Spinal cord (tissue), 10 donors: ENCODE data around the gene PKD1L1. TPM values are rescaled to one million over a fixed set of nuclear protein-coding genes. Genes with fewer than 3 reads are reported as not detected.
"Not testable (repeated sequence)": the region's sequence is repeated elsewhere in the genome, so short reads cannot be mapped to it uniquely, and the experiment has no call there.

Source experiments
- DNase-seq, 6 donors: peaks; one replicate each; pipeline versions ENCODE4 v3.0.0 to v3.0.0-alpha.2; 2013 to 2015; ENCODE audit warnings: low spot score in 6 of 6, low read depth in 4 of 6
- H3K27ac ChIP-seq: one replicate; pipeline ENCODE4 v1.5.1; 2013; ENCODE audit warnings: low read depth, low read length, control low read depth
- H3K27me3 ChIP-seq: one replicate; pipeline ENCODE4 v1.6.1; 2013; ENCODE audit warnings: low read length; ENCODE audit not compliant: control insufficient read depth, insufficient read depth
- H3K36me3 ChIP-seq: one replicate; pipeline ENCODE4 v1.6.1; 2013; ENCODE audit warnings: low read length; ENCODE audit not compliant: control insufficient read depth, insufficient read depth
- H3K4me1 ChIP-seq: one replicate; pipeline ENCODE4 v1.6.1; 2013; ENCODE audit warnings: low read length; ENCODE audit not compliant: control insufficient read depth, insufficient read depth
- H3K4me3 ChIP-seq: one replicate; pipeline ENCODE4 v1.5.1; 2013; ENCODE audit warnings: low read depth, low read length, control low read depth
- H3K9me3 ChIP-seq: one replicate; pipeline ENCODE4 v1.6.1; 2013; ENCODE audit warnings: low read length; ENCODE audit not compliant: control insufficient read depth, insufficient read depth
- WGBS: methylation state at CpG from one replicate; pipeline ENCODE4 v1.1.5; 2013; ENCODE audit warnings: missing lambda C conversion rate; ENCODE audit not compliant: insufficient coverage; 5-methylcytosine and 5-hydroxymethylcytosine counted together
- polyA plus RNA-seq, 2 donors: library from polyadenylated mRNA; unstranded; fragments of 120-200 nt; gene quantifications; one replicate each; pipeline ENCODE4 v1.2.1, GENCODE V29; 2013; ENCODE audit not compliant: insufficient read length in 2 of 2
- total RNA-seq, 2 donors: library from RNA; depleted of rRNA in 1 of 2; stranded (reverse); fragments of 120-200 nt in 1 of 2; fragments of >200 nt in 1 of 2; gene quantifications; one replicate each; pipeline versions ENCODE4 v1.2.3 to v1.2.4, GENCODE V29; 2013 to 2014
- donor health status: healthy.

PKD1L1 gene
- total and polyA plus RNA-seq, 4 donors = 0.44 to 1.4 (median 1.1) TPM

GRCh38 chr7:47795631-47796030, 152.6 kb downstream of the PKD1L1 start:
- Histone ChIP-seq H3K4me3 (no peak overlapping the region), H3K36me3 (no peaks in the 10 kb centered on the region), H3K9me3 (no peaks in the 10 kb centered on the region), H3K4me1 (no peaks in the 10 kb centered on the region), H3K27me3 (no peaks in the 10 kb centered on the region), H3K27ac (no peak overlapping the region)
- WGBS = 90% methylated on average over 1 of the region's 2 CpGs
- no peak for DNase-seq

GRCh38 chr7:47795126-47795525, 153.1 kb downstream of the PKD1L1 start:
- H3K27ac ChIP-seq, H3K4me3 ChIP-seq, H3K27me3 ChIP-seq, H3K4me1 ChIP-seq, DNase-seq, H3K36me3 ChIP-seq, H3K9me3 ChIP-seq: not testable (repeated sequence)

GRCh38 chr7:47794016-47794415, 154.2 kb downstream of the PKD1L1 start:
- no peak for DNase-seq
- no peaks in the 10 kb centered on the region for H3K27me3 ChIP-seq
- no peaks in the 10 kb centered on the region for H3K9me3 ChIP-seq
- H3K4me1 ChIP-seq = no peaks in the 10 kb centered on the region
- H3K36me3 ChIP-seq = no peaks in the 10 kb centered on the region
- no peak overlapping the region for H3K27ac ChIP-seq
- WGBS = 67% methylated on average over 4 of the region's 4 CpGs
- no peak overlapping the region for H3K4me3 ChIP-seq

GRCh38 chr7:47793186-47793585, 155.1 kb downstream of the PKD1L1 start:
- H3K27ac ChIP-seq, H3K4me1 ChIP-seq, H3K4me3 ChIP-seq, H3K27me3 ChIP-seq, H3K36me3 ChIP-seq, H3K9me3 ChIP-seq, DNase-seq: not testable (repeated sequence)
- 0% methylated on average over 1 of the region's 5 CpGs for WGBS

GRCh38 chr7:47792521-47793121, 155.6 kb downstream of the PKD1L1 start:
- no peaks in the 10 kb centered on the region for H3K9me3 ChIP-seq
- H3K4me3 ChIP-seq = no peak overlapping the region
- no peak overlapping the region for H3K27ac ChIP-seq
- DNase-seq = no peak
- H3K36me3 ChIP-seq = no peaks in the 10 kb centered on the region
- no peaks in the 10 kb centered on the region for H3K27me3 ChIP-seq
- WGBS = no CpG with 5 or more reads among the region's 3 CpGs
- no peaks in the 10 kb centered on the region for H3K4me1 ChIP-seq

- H3K4me3 ChIP-seq = no peak overlapping the region
- DNase-seq = no peak
- 70% methylated on average over 4 of the region's 4 CpGs for WGBS
- no peaks in the 10 kb centered on the region for H3K36me3 ChIP-seq
- H3K27me3 ChIP-seq = no peaks in the 10 kb centered on the region
- peaks cover 2% of the 10 kb centered on the region for H3K4me1 ChIP-seq
- H3K9me3 ChIP-seq = no peaks in the 10 kb centered on the region
- no peak overlapping the region for H3K27ac ChIP-seq
Observed at GRCh38 chr7:47791682-47792081, 156.6 kb downstream of the PKD1L1 start.

- Histone ChIP-seq H3K4me1 (peaks cover 10% of the 10 kb centered on the region), H3K27ac (no peak overlapping the region), H3K9me3 (no peaks in the 10 kb centered on the region), H3K36me3 (no peaks in the 10 kb centered on the region), H3K27me3 (no peaks in the 10 kb centered on the region), H3K4me3 (no peak overlapping the region)
- DNase-seq = no peak
- WGBS = no CpG with 5 or more reads among the region's 4 CpGs
Observed at GRCh38 chr7:47788083-47788482, 160.2 kb downstream of the PKD1L1 start.

GRCh38 chr7:47787249-47788069, 160.8 kb downstream of the PKD1L1 start:
- Histone ChIP-seq H3K27ac (peak overlapping the region; percentile 51), H3K4me3 (no peak overlapping the region), H3K9me3 (no peaks in the 10 kb centered on the region), H3K27me3 (no peaks in the 10 kb centered on the region), H3K36me3 (no peaks in the 10 kb centered on the region), H3K4me1 (peaks cover 10% of the 10 kb centered on the region)
- no peak for DNase-seq
- WGBS = 100% methylated on average over 3 of the region's 9 CpGs

GRCh38 chr7:47786557-47787248, 161.6 kb downstream of the PKD1L1 start:
- peak in 1 of 6 donors; percentile 71 for DNase-seq
- Histone ChIP-seq H3K4me3 (no peak overlapping the region), H3K9me3 (no peaks in the 10 kb centered on the region), H3K27me3 (no peaks in the 10 kb centered on the region), H3K27ac (peak overlapping the region; percentile 51), H3K4me1 (peaks cover 10% of the 10 kb centered on the region), H3K36me3 (no peaks in the 10 kb centered on the region)
- WGBS = 76% methylated on average over 6 of the region's 11 CpGs
